Measurements from ENCODE around the gene TAS2R13.
A peak's percentile ranks its signal among the peaks of the same experiment; 100 is the strongest.

The TAS2R13 gene

GRCh38 chr12:10867381-10867780 is 42.0 kb downstream of the TAS2R13 start:
- DNase-seq (ENCODE audit: low spot score), result peak; percentile 82

- no peak for DNase-seq (ENCODE audit: low spot score)
These were observed 45.7 kb downstream of the TAS2R13 start for GRCh38 chr12:10863512-10864218.

GRCh38 chr12:10861366-10861765 is 48.0 kb downstream of the TAS2R13 start:
- no peak for DNase-seq (ENCODE audit: low spot score)

All from kidney tubule cell (primary cell).